22Rv1 (cell line): ENCODE results near the gene COL18A1.

ENCODE experiments used
- H3K27ac ChIP-seq: fragments of 450-650 bp; 2 replicates; pipeline ENCODE4 v1.5.1; 2017
- CTCF ChIP-seq: fragments of 450-650 bp; IDR thresholded peaks from 2 replicates; pipeline ENCODE4 v1.5.1; 2017; ENCODE audit warnings: mild to moderate bottlenecking
- ZFX ChIP-seq: fragments of 450-650 bp; IDR thresholded peaks from 2 replicates; pipeline ENCODE4 v1.6.1; 2017; ENCODE audit warnings: antibody characterized with exemption, borderline replicate concordance

The COL18A1 gene

GRCh38 chr21:45543371-45543709 lies 138.4 kb downstream of the COL18A1 start:
- no peak overlapping the region for H3K27ac ChIP-seq
- TF ChIP-seq CTCF (no peak), ZFX (no peak)

- TF ChIP-seq ZFX = no peak
- no peak for TF ChIP-seq CTCF
- H3K27ac ChIP-seq = no peak overlapping the region
Measured at GRCh38 chr21:45543710-45544448, 138.9 kb downstream of the COL18A1 start.

- no peak overlapping the region for H3K27ac ChIP-seq
- TF ChIP-seq ZFX (no peak), CTCF (no peak)
Measured at GRCh38 chr21:45544449-45545235, 139.7 kb downstream of the COL18A1 start.

GRCh38 chr21:45545236-45545570 lies 140.2 kb downstream of the COL18A1 start:
- no peak overlapping the region for H3K27ac ChIP-seq
- TF ChIP-seq CTCF = no peak
- no peak for TF ChIP-seq ZFX

GRCh38 chr21:45545691-45546531 lies 140.9 kb downstream of the COL18A1 start:
- H3K27ac ChIP-seq = no peak overlapping the region
- no peak for TF ChIP-seq CTCF
- no peak for TF ChIP-seq ZFX

GRCh38 chr21:45546636-45547544 lies 141.9 kb downstream of the COL18A1 start:
- TF ChIP-seq CTCF (no peak), ZFX (no peak)
- no peak overlapping the region for H3K27ac ChIP-seq
